K562 treated with DMSO at 1 percent for 12 hours (cell line): Measurements from ENCODE around the gene PER1. TPM values are rescaled to one million over a fixed set of nuclear protein-coding genes. Genes with fewer than 3 reads are reported as not detected.

Experiments used
- total RNA-seq: library from RNA; unstranded; fragments of 300-600 nt; gene quantifications from 2 replicates; pipeline ENCODE4 v1.2.3, GENCODE V29; 2022; ENCODE audit not compliant: insufficient read depth

The PER1 gene
- total RNA-seq: 3.3 and 6.1 TPM in 2 replicates

GRCh38 chr17:8152112-8152775, at the start of gene PER1:
PER1 (minus strand) TSS chr17:8152404; CDS start chr17:8150706, 1,698 bp downstream.

GRCh38 chr17:8189711-8190477, 37.7 kb upstream of the PER1 start, which contains the start of gene BORCS6:
BORCS6 (minus strand) TSS chr17:8190180; CDS start chr17:8190140, 40 bp downstream.

GRCh38 chr17:8176197-8176940, 24.2 kb upstream of the PER1 start, which contains the start of gene TMEM107:
TMEM107 (minus strand) TSS chr17:8176380; CDS start chr17:8176286, 94 bp downstream.

GRCh38 chr17:8162233-8162996, 10.2 kb upstream of the PER1 start, which contains the start of gene VAMP2:
VAMP2 (minus strand) TSS chr17:8162948; CDS start chr17:8162879, 69 bp downstream.

GRCh38 chr17:8123695-8124349, 28.4 kb downstream of the PER1 start, which contains the start of gene HES7:
HES7 (minus strand) TSS chr17:8124106; CDS start chr17:8124084, 22 bp downstream.

GRCh38 chr17:8117980-8118768, 34.0 kb downstream of the PER1 start, which contains the start of gene ALOXE3:
ALOXE3 (minus strand) TSS chr17:8118514; CDS start chr17:8117990, 524 bp downstream.

Other genes starting within 250 kb of the PER1 start
- 0.31 and 1.5 TPM in 2 replicates for gene RNF227, start 236.1 kb downstream of the PER1 start, total RNA-seq
- gene KCNAB3, start 222.5 kb downstream of the PER1 start, total RNA-seq: 1.4 and 2.1 TPM in 2 replicates
- 125 and 136 TPM in 2 replicates for gene TRAPPC1, start 220.5 kb downstream of the PER1 start, total RNA-seq
- gene CNTROB, start 220.2 kb downstream of the PER1 start, total RNA-seq: 21.9 and 37.3 TPM in 2 replicates
- not detected in 2 replicates for gene GUCY2D, start 149.8 kb downstream of the PER1 start, total RNA-seq
- not detected in 2 replicates for gene ALOX15B, start 113.3 kb downstream of the PER1 start, total RNA-seq
- gene ALOX12B, start 64.7 kb downstream of the PER1 start, total RNA-seq: not detected in 2 replicates
- not detected in 2 replicates for gene ALOXE3, start 33.9 kb downstream of the PER1 start, total RNA-seq
- gene HES7, start 28.3 kb downstream of the PER1 start, total RNA-seq: 1.6 TPM in 1 of 2 replicates, not detected in the other
- gene VAMP2, start 10.5 kb upstream of the PER1 start, total RNA-seq: 23.8 and 39.3 TPM in 2 replicates
- gene TMEM107, start 24.0 kb upstream of the PER1 start, total RNA-seq: 17.1 and 17.9 TPM in 2 replicates
- gene BORCS6, start 37.8 kb upstream of the PER1 start, total RNA-seq: 11.4 and 14.8 TPM in 2 replicates
- gene AURKB, start 58.2 kb upstream of the PER1 start, total RNA-seq: 179 TPM in 2 replicates
- gene CTC1, start 95.7 kb upstream of the PER1 start, total RNA-seq: 3.2 and 9.1 TPM in 2 replicates
- gene PFAS, start 96.9 kb upstream of the PER1 start, total RNA-seq: 4.5 and 9.7 TPM in 2 replicates
- gene RANGRF, start 136.3 kb upstream of the PER1 start, total RNA-seq: 17.3 and 21.5 TPM in 2 replicates
- gene SLC25A35, start 143.0 kb upstream of the PER1 start, total RNA-seq: 9.5 and 11.3 TPM in 2 replicates
- not detected in 2 replicates for gene ARHGEF15, start 157.8 kb upstream of the PER1 start, total RNA-seq
- not detected in 2 replicates for gene ODF4, start 187.4 kb upstream of the PER1 start, total RNA-seq
- gene RPL26, start 230.8 kb upstream of the PER1 start, total RNA-seq: 5,262 and 6,153 TPM in 2 replicates
- not detected in 2 replicates for gene RNF222, start 245.4 kb upstream of the PER1 start, total RNA-seq